Measurements from ENCODE around the gene POT1. TPM values are rescaled to one million over a fixed set of nuclear protein-coding genes. Genes with fewer than 3 reads are reported as not detected.
A peak's percentile ranks its signal among the peaks of the same experiment; 100 is the strongest.

The POT1 gene
- total RNA-seq, 1 experiment from 2014 or later, result 24.1 TPM

DNA sequence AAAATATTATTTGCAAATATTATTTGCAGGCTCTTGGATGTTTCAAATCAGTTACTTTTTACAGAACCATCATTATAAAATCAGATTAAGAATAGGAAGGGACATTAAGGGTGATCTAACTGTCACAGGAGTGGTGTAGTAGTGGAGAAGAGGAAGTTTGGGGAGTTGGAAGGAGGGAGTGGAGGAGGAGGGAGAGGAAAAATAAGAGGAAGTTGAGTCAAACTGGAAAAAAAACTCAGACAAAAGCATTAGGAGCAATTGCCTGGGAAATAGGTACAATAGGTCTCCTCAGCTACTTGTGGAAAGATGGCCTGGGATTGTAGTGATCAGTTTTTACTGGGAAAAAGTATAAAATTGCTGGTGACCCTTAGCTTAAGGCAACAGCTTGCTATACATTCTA lies 86.3 kb downstream of the POT1 start:
- DNase-seq (ENCODE audit: unreplicated experiment), result no peak
- peaks cover 13% of the 10 kb centered on the region for H3K36me3 Mint-ChIP-seq (ENCODE audit: insufficient read depth, unreplicated experiment)
- ChIA-PET POLR2A (no interaction called here), CTCF (interaction anchor here (1.0 kb wide), 1 partner anchor 742 kb away, joined by 7 read pairs; no protein-coding TSS in a partner anchor)
- no peak overlapping the region for H3K4me3 Mint-ChIP-seq (ENCODE audit: unreplicated experiment)
- no peaks in the 10 kb centered on the region for H3K27me3 Mint-ChIP-seq (ENCODE audit: insufficient read depth, unreplicated experiment)
- H3K4me1 Mint-ChIP-seq (ENCODE audit: insufficient read depth, unreplicated experiment), result no peaks in the 10 kb centered on the region
- H3K27ac Mint-ChIP-seq (ENCODE audit: low read depth, unreplicated experiment), result no peak overlapping the region
- no peaks in the 10 kb centered on the region for H3K9me3 Mint-ChIP-seq (ENCODE audit: unreplicated experiment)
- no TSS peak for BruUV-seq (replicated peaks)
- intact Hi-C loops (cut with micrococcal nuclease), result no loop called here
- TF ChIP-seq, protein P1, sequence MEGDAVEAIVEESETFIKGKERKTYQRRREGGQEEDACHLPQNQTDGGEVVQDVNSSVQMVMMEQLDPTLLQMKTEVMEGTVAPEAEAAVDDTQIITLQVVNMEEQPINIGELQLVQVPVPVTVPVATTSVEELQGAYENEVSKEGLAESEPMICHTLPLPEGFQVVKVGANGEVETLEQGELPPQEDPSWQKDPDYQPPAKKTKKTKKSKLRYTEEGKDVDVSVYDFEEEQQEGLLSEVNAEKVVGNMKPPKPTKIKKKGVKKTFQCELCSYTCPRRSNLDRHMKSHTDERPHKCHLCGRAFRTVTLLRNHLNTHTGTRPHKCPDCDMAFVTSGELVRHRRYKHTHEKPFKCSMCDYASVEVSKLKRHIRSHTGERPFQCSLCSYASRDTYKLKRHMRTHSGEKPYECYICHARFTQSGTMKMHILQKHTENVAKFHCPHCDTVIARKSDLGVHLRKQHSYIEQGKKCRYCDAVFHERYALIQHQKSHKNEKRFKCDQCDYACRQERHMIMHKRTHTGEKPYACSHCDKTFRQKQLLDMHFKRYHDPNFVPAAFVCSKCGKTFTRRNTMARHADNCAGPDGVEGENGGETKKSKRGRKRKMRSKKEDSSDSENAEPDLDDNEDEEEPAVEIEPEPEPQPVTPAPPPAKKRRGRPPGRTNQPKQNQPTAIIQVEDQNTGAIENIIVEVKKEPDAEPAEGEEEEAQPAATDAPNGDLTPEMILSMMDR (IDR thresholded peaks at IDR 0.05; ENCODE audit: unreplicated experiment), result no peak

DNA sequence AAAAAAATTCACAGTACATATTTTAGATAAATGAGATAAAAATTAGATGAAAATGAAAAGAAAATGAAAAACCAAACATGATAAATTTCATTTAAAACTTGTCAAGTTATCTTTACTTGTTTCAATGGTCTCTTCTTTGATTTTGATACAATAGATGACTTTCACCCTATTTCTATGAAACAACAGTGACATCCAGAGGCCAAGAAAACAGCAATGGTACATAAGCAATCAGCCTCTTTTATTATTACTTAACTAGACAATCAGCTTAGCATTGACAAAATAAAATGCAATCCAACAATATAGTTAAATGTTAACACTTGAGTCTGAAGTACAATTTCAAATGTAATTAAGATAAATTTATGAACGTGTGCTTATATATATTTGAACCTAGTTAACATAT lies 89.2 kb downstream of the POT1 start:
- no TSS peak for BruUV-seq (replicated peaks)
- DNase-seq (ENCODE audit: unreplicated experiment), result peak; percentile 2
- Mint-ChIP-seq H3K27me3 (ENCODE audit: insufficient read depth, unreplicated experiment) (no peaks in the 10 kb centered on the region), H3K4me1 (ENCODE audit: insufficient read depth, unreplicated experiment) (no peaks in the 10 kb centered on the region), H3K36me3 (ENCODE audit: insufficient read depth, unreplicated experiment) (peaks cover 13% of the 10 kb centered on the region), H3K4me3 (ENCODE audit: unreplicated experiment) (no peak overlapping the region), H3K9me3 (ENCODE audit: unreplicated experiment) (no peaks in the 10 kb centered on the region), H3K27ac (ENCODE audit: low read depth, unreplicated experiment) (no peak overlapping the region)
- ChIA-PET CTCF (no interaction called here), POLR2A (interaction anchor here (0.6 kb wide), 1 partner anchor 30 kb away, joined by 4 read pairs; no protein-coding TSS in a partner anchor)
- intact Hi-C loops (cut with micrococcal nuclease), result no loop called here
- TF ChIP-seq, protein P1 (IDR thresholded peaks at IDR 0.05; ENCODE audit: unreplicated experiment), result peak; percentile 16

DNA sequence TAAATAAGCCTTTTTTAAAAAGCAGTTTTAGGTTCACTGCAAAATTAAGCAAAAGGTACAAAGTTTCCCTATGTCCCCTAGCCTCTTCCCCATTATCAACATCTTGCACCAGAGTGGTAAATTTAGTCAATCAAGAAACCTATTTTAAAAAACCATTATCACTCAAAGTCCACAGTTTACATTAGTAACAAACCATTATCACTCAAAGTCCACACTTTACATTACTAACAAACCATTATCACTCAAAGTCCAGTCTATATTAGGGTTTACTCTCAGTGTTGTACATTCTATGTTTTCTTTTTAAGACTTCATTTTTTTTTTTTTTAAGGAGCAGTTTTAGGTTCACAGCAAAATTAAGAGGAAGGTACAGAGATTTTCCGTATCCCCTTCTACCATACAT lies 89.9 kb downstream of the POT1 start:
- CTCF ChIA-PET, result interaction anchor here (0.6 kb wide), 1 partner anchor 54 kb away, joined by 3 read pairs; no protein-coding TSS in a partner anchor
- intact Hi-C loops (cut with micrococcal nuclease), result no loop called here

DNA sequence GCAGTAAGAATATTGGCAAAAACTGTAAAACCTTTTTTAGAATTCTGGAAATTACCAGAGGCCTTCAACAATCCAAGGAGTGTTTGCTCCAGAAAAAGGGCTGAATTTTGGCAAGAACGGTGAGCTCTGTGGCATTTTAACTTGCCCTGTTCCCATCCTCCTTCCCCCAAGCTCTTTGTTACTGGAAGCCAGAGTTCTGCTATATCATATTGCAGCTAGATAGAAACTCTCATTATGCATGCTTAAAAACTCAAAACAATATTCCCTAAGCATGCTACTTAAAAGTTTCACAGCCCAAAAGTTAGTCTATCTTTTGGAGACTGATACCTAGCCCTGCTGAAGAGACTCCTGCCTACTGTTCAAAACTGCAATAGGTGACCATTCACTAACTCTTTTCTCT lies 93.5 kb downstream of the POT1 start:
- intact Hi-C loops (cut with micrococcal nuclease), result no loop called here
- peaks cover 16% of the 10 kb centered on the region for H3K36me3 Mint-ChIP-seq (ENCODE audit: insufficient read depth, unreplicated experiment)
- H3K4me1 Mint-ChIP-seq (ENCODE audit: insufficient read depth, unreplicated experiment), result no peaks in the 10 kb centered on the region
- no peak overlapping the region for H3K27ac Mint-ChIP-seq (ENCODE audit: low read depth, unreplicated experiment)
- no TSS peak for BruUV-seq (replicated peaks)
- no peaks in the 10 kb centered on the region for H3K9me3 Mint-ChIP-seq (ENCODE audit: unreplicated experiment)
- TF ChIP-seq, protein P1 (IDR thresholded peaks at IDR 0.05; ENCODE audit: unreplicated experiment), result no peak
- no peaks in the 10 kb centered on the region for H3K27me3 Mint-ChIP-seq (ENCODE audit: insufficient read depth, unreplicated experiment)
- ChIA-PET CTCF (no interaction called here), POLR2A (no interaction called here)
- no peak overlapping the region for H3K4me3 Mint-ChIP-seq (ENCODE audit: unreplicated experiment)
- no peak for DNase-seq (ENCODE audit: unreplicated experiment)

More for the DNA sequence above, 89.9 kb downstream of the POT1 start:
- Mint-ChIP-seq H3K9me3 (ENCODE audit: unreplicated experiment) (no peaks in the 10 kb centered on the region), H3K4me1 (ENCODE audit: insufficient read depth, unreplicated experiment) (no peaks in the 10 kb centered on the region), H3K27me3 (ENCODE audit: insufficient read depth, unreplicated experiment) (no peaks in the 10 kb centered on the region), H3K4me3 (ENCODE audit: unreplicated experiment) (no peak overlapping the region), H3K36me3 (ENCODE audit: insufficient read depth, unreplicated experiment) (peaks cover 15% of the 10 kb centered on the region), H3K27ac (ENCODE audit: low read depth, unreplicated experiment) (no peak overlapping the region)
- TF ChIP-seq, protein P1 (IDR thresholded peaks at IDR 0.05; ENCODE audit: unreplicated experiment), result no peak
- DNase-seq (ENCODE audit: unreplicated experiment), result no peak
- BruUV-seq (replicated peaks), result no TSS peak
- POLR2A ChIA-PET, result no interaction called here

All from MCF 10A (cell line).